Ovary (tissue), 3 donors: Measurements from ENCODE around the gene ZNF664.

ENCODE experiments used
- POLR2A ChIP-seq: fragments of 450-650 bp; IDR thresholded peaks from one replicate; pipeline ENCODE4 v1.6.1; 2017; ENCODE audit warnings: antibody characterized with exemption, mild to moderate bottlenecking, moderate library complexity
- TF ChIP-seq, protein P1 (sequence below), 3 donors: fragments of 450-650 bp in 2 of 3; fragments of 200-600 bp in 1 of 3; IDR thresholded peaks; one replicate each; pipeline versions ENCODE4 v1.5.1 to v1.8.0; 2016 to 2022; ENCODE audit warnings: antibody characterized with exemption in 3 of 3, mild to moderate bottlenecking in 1 of 3
- donor health status: DM: no; HTN: no; CAD: no.

DNA sequence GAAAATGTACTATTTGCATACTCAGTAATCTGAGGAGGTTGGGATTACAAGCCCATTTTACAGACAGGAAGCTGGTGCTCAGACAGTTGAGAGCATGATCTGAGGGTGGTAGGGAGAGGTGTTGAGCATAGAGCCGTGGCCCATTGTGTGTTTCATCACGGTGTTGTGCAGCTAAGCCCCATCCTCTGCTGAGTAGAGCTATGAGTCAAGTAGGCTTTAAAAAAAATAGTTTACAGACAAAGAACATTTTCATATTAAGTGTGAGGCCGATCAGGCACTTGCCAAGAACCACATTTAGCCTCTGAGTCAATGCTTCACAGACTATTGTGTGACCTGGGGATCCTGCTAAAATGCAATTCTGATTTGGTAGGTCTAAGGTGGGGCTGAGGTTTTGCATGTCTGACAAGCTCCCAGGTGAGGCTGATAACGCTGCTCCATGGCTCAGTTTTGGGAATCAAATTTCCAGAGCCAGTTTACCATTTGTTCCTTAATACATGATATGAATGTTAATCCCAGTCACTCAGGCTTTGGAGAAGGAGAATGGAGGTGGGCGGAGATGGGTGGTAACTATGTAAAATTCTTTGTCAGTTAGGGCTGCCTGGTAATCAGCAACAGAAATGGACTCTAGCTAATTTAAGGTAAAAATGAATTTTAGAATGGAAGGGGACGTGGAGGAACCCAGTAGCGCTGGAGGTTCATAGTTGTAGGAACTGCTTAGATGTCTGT lies 22.2 kb downstream of the ZNF664 start:
- TF ChIP-seq, protein P1, sequence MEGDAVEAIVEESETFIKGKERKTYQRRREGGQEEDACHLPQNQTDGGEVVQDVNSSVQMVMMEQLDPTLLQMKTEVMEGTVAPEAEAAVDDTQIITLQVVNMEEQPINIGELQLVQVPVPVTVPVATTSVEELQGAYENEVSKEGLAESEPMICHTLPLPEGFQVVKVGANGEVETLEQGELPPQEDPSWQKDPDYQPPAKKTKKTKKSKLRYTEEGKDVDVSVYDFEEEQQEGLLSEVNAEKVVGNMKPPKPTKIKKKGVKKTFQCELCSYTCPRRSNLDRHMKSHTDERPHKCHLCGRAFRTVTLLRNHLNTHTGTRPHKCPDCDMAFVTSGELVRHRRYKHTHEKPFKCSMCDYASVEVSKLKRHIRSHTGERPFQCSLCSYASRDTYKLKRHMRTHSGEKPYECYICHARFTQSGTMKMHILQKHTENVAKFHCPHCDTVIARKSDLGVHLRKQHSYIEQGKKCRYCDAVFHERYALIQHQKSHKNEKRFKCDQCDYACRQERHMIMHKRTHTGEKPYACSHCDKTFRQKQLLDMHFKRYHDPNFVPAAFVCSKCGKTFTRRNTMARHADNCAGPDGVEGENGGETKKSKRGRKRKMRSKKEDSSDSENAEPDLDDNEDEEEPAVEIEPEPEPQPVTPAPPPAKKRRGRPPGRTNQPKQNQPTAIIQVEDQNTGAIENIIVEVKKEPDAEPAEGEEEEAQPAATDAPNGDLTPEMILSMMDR (IDR thresholded peaks at IDR 0.05): no peak
- TF ChIP-seq POLR2A: no peak
